Measurements from ENCODE around the gene AMD1. TPM values are rescaled to one million over a fixed set of nuclear protein-coding genes. Genes with fewer than 3 reads are reported as not detected.

AMD1 gene
- total and polyA plus RNA-seq, 2 of the 8 experiments (the other 6 are each of a cell fraction or from before 2014, with no cell fraction given) = 60.9 to 177 TPM

DNA sequence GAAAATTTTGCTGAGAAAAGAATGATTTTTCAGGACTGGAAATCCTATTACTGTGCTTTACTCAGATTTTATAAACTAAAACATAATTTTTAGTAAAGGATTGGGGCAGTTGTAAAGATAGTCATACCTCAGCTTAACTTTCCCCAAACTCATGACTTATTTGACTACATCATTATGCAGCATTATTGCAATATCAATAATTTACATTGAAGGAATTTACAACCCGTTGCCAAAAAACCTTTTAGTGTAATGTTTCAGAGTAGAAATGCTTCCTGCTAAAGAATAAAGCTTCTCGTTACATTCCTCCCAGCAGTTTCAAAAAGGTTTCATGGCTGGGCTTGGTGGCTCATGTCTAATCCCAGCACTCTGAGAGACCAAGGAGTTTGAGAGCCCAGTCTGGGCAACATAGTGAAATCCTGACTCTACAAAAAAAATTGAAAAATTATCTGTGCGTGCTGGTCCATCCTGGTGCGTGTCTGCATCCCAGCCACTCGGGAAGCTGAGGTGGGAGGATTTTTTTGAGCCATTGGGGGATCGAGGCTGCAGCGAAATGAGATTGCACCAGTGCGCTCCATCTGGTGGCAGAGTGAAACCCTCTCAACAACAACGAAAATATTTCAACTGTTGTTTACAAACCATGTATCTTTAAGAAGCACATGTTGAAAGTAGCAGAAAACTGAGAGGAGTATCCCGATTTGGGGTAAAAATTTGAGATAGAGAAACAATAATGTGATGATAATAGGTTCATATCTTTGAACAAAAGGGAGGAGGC is 4.4 kb downstream of the AMD1 start:
- Histone ChIP-seq H3K79me1 (ENCODE audit: low read depth, low read length) (no peaks in the 10 kb centered on the region; the same call in 1 of the 2 replicates), H3K79me2 (ENCODE audit: control insufficient read depth in 1 of 2, insufficient read depth in 2 of 2, low read length in 2 of 2) (peaks cover 89 to 98% of the 10 kb centered on the region in 2 experiments), H3K4me3 (ENCODE audit: extremely low read depth in 1 of 4, insufficient read depth in 2 of 4, low read depth in 3 of 4, low read length in 4 of 4) (peak overlapping the region; percentile 26 to 95 (median 61); a peak in 7 of 8 replicates), H3K14ac (ENCODE audit: insufficient read length) (no peak overlapping the region), H3K4me2 (ENCODE audit: insufficient read depth in 1 of 2, low read depth in 2 of 2, low read length in 2 of 2) (peak overlapping the region; percentile 80 to 87), H3K27me3 (replicated peaks in 1 of 4; ENCODE audit: control insufficient read depth in 3 of 4, extremely low read depth in 1 of 4, insufficient read depth in 3 of 4, low read length in 3 of 4) (no peaks in the 10 kb centered on the region), H3K4me1 (replicated peaks in 1 of 4; ENCODE audit: control insufficient read depth in 3 of 4, insufficient read depth in 4 of 4, low read length in 3 of 4) (peaks cover 1 to 9% (median 1%) of the 10 kb centered on the region in 4 experiments; a peak in 6 of 7 replicates), H2BK120ac (replicated peaks; ENCODE audit: low read depth, low read length) (no peak overlapping the region), H3K27ac (ENCODE audit: low read depth, low read length) (no peak overlapping the region), H4K5ac (ENCODE audit: insufficient read length, low read depth, low read length) (peak overlapping the region; percentile 15), H4K20me1 (replicated peaks in 1 of 2; ENCODE audit: control insufficient read depth in 1 of 2, insufficient read depth in 2 of 2, low read length in 2 of 2) (peaks cover 41 to 55% of the 10 kb centered on the region in 2 experiments), H3K36me3 (ENCODE audit: control insufficient read depth in 2 of 4, insufficient read depth in 4 of 4, low read length in 3 of 4) (no peaks in the 10 kb centered on the region), H2AFZ (ENCODE audit: low read length) (no peak overlapping the region), H3K4ac (replicated peaks; ENCODE audit: insufficient read length, low read depth, low read length) (no peak overlapping the region), H2AK5ac (ENCODE audit: low read depth, low read length) (no peak overlapping the region), H4K91ac (replicated peaks; ENCODE audit: insufficient read length, low read length) (no peak overlapping the region), H3K23me2 (ENCODE audit: low read depth, low read length) (peaks cover 14% of the 10 kb centered on the region), H3K56ac (replicated peaks; ENCODE audit: insufficient read length, low read depth, low read length) (no peak overlapping the region), H3K9ac (replicated peaks in 1 of 4; ENCODE audit: extremely low read depth in 1 of 4, low read depth in 3 of 4, low read length in 3 of 4) (no peak overlapping the region; a peak in 1 of 7 replicates), H3K23ac (ENCODE audit: insufficient read length) (no peak overlapping the region), H2BK15ac (ENCODE audit: low read length) (no peak overlapping the region), H3K18ac (ENCODE audit: extremely low read depth, low read length) (no peak overlapping the region), H2BK12ac (ENCODE audit: low read depth, low read length) (no peak overlapping the region), H2BK5ac (ENCODE audit: low read depth, low read length) (no peak overlapping the region), H2BK20ac (ENCODE audit: low read length) (no peak overlapping the region), H4K8ac (ENCODE audit: extremely low read depth, insufficient read depth, low read length) (no peak overlapping the region), H3K9me3 (ENCODE audit: insufficient read depth in 2 of 2, low read depth in 1 of 2, low read length in 1 of 2) (no peaks in the 10 kb centered on the region)
- no peak for TF ChIP-seq GTF2F1 (IDR thresholded peaks at IDR 0.05; ENCODE audit: borderline replicate concordance, low read depth, low read length)
- TF ChIP-seq SIN3A (conservative IDR thresholded peaks at IDR 0.05 in 1 of 2, IDR thresholded peaks at IDR 0.05 in 1 of 2; ENCODE audit: low read depth in 1 of 2, low read length in 2 of 2) = 0 out of 4 replicates have a peak, but pooled peaks of 1 of the 2 experiments have one; percentile 62
- TF ChIP-seq, protein P1, sequence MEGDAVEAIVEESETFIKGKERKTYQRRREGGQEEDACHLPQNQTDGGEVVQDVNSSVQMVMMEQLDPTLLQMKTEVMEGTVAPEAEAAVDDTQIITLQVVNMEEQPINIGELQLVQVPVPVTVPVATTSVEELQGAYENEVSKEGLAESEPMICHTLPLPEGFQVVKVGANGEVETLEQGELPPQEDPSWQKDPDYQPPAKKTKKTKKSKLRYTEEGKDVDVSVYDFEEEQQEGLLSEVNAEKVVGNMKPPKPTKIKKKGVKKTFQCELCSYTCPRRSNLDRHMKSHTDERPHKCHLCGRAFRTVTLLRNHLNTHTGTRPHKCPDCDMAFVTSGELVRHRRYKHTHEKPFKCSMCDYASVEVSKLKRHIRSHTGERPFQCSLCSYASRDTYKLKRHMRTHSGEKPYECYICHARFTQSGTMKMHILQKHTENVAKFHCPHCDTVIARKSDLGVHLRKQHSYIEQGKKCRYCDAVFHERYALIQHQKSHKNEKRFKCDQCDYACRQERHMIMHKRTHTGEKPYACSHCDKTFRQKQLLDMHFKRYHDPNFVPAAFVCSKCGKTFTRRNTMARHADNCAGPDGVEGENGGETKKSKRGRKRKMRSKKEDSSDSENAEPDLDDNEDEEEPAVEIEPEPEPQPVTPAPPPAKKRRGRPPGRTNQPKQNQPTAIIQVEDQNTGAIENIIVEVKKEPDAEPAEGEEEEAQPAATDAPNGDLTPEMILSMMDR (IDR thresholded peaks at IDR 0.05; ENCODE audit: control extremely low read depth in 1 of 3, insufficient read depth in 1 of 3, low read depth in 1 of 3, low read length in 3 of 3) = peak; percentile 55 to 63 (median 58)
- peak; percentile 60; the same call in 1 of the 2 replicates for TF ChIP-seq POLR2AphosphoS5 (IDR thresholded peaks at IDR 0.05; ENCODE audit: low read depth, low read length)
- no peak for TF ChIP-seq CREB1 (IDR thresholded peaks at IDR 0.05)
- peak in 1 of 2 experiments; percentile 8; a peak in 1 of 3 replicates for TF ChIP-seq POLR2A (IDR thresholded peaks at IDR 0.05; ENCODE audit: control extremely low read depth in 1 of 2, low read depth in 2 of 2, low read length in 2 of 2)
- TF ChIP-seq RAD21 (IDR thresholded peaks at IDR 0.05 in 1 of 2, conservative IDR thresholded peaks at IDR 0.05 in 1 of 2; ENCODE audit: low read depth in 2 of 2, low read length in 2 of 2) = peak; percentile 60
- DNase-seq (ENCODE audit: low read depth in 1 of 2, low spot score in 2 of 2) = no peak
- CTCF ChIA-PET (ENCODE audit: partially characterized antibody) = interaction anchor here (0.6 to 2.9 kb wide), 19 partner anchors 9 to 349 kb away, joined by 3 to 19 read pairs (median 4); partner anchors contain the start of gene CDK19
- no peak for FAIRE-seq
- POLR2A ChIA-PET (ENCODE audit: partially characterized antibody) = interaction anchor here (0.8 to 8.7 kb wide), 12 partner anchors 8 to 197 kb away, joined by 3 to 344 read pairs (median 5); partner anchors contain the start of genes CDK19, GTF3C6 and RPF2
- WGBS, 2 experiments (ENCODE audit: extremely low coverage in 1 of 2, insufficient coverage in 1 of 2, insufficient read length in 1 of 2, insufficient replicate concordance in 2 of 2, low coverage in 1 of 2, low lambda C conversion rate in 2 of 2, missing lambda C conversion rate in 1 of 2) = 29% methylated on average over 10 of the region's 10 CpGs; no CpG with 5 or more reads in 1 of the 2 experiments

Measured in H1 (cell line).